Occipital lobe (tissue), 2 donors: Measurements from ENCODE around the gene GPR107. TPM values are rescaled to one million over a fixed set of nuclear protein-coding genes. Genes with fewer than 3 reads are reported as not detected.
A peak's percentile ranks its signal among the peaks of the same experiment; 100 is the strongest.

Experiments
- DNase-seq: peaks from one replicate; lab custom pipeline; 2025; lab: John Stamatoyannopoulos, UW
- total RNA-seq: library from RNA; depleted of rRNA; stranded (reverse); fragments of >200 nt; gene quantifications from one replicate; pipeline ENCODE4 v1.2.3, GENCODE V29; 2014

GPR107 gene
- total RNA-seq, 1 donor from 2014 or later, result 22.3 TPM

- no peak for DNase-seq
Observed at GRCh38 chr9:130107955-130108354, 54.2 kb downstream of the GPR107 start.

GRCh38 chr9:130110166-130110565 is 56.5 kb downstream of the GPR107 start:
- no peak for DNase-seq

GRCh38 chr9:130110596-130111021 is 56.9 kb downstream of the GPR107 start:
- DNase-seq, result no peak

GRCh38 chr9:130111786-130112537 is 58.3 kb downstream of the GPR107 start:
- DNase-seq, result no peak

- DNase-seq, result no peak
Observed at GRCh38 chr9:130112538-130113151, 58.9 kb downstream of the GPR107 start.

GRCh38 chr9:130114741-130115140 is 61.0 kb downstream of the GPR107 start:
- DNase-seq, result no peak

- DNase-seq, result no peak
Observed at GRCh38 chr9:130116346-130116745, 62.6 kb downstream of the GPR107 start.

- no peak for DNase-seq
Observed at GRCh38 chr9:130117376-130117775, 63.7 kb downstream of the GPR107 start.

GRCh38 chr9:130117816-130118632 is 64.3 kb downstream of the GPR107 start:
- peak; percentile 49 for DNase-seq

GRCh38 chr9:130118841-130119518 is 65.3 kb downstream of the GPR107 start:
- DNase-seq, result no peak

GRCh38 chr9:130119519-130120298 is 66.0 kb downstream of the GPR107 start:
- no peak for DNase-seq

GRCh38 chr9:130120299-130120587 is 66.5 kb downstream of the GPR107 start:
- DNase-seq, result no peak

- no peak for DNase-seq
Observed at GRCh38 chr9:130120832-130121231, 67.1 kb downstream of the GPR107 start.

- no peak for DNase-seq
Observed at GRCh38 chr9:130122456-130122855, 68.8 kb downstream of the GPR107 start.

- no peak for DNase-seq
Observed at GRCh38 chr9:130124085-130124860, 70.6 kb downstream of the GPR107 start.

GRCh38 chr9:130126721-130127433 is 73.2 kb downstream of the GPR107 start:
- no peak for DNase-seq

GRCh38 chr9:130128251-130128650 is 74.5 kb downstream of the GPR107 start:
- DNase-seq, result no peak

- DNase-seq, result no peak
Observed at GRCh38 chr9:130128733-130129431, 75.2 kb downstream of the GPR107 start.
